SK-N-SH (cell line): ENCODE measurements around the gene NRCAM. TPM values are rescaled to one million over a fixed set of nuclear protein-coding genes. Genes with fewer than 3 reads are reported as not detected.
"Not testable (repeated sequence)": the region's sequence is repeated elsewhere in the genome, so short reads cannot be mapped to it uniquely, and the experiment has no call there.

Source experiments
- CTCF ChIA-PET: fragments of 300-600, 350-600 bp; formaldehyde crosslinking; extraction: SDS; loops from one replicate; lab custom pipeline; 2021; lab: Yijun Ruan, JAX
- POLR2A ChIA-PET: fragments of 350-600 bp; sonication (Branson Sonifier 250); formaldehyde crosslinking; extraction: SDS; loops from one replicate; lab custom pipeline; 2020; ENCODE audit warnings: antibody characterized with exemption, inconsistent platforms; lab: Yijun Ruan, JAX
- DNase-seq: peaks from one replicate; pipeline ENCODE4 v3.0.0; 2012
- H2AFZ ChIP-seq: fragments of 200-600 bp; sonication (generic); 2 replicates; pipeline ENCODE4 v1.8.1; 2016; ENCODE audit warnings: antibody characterized with exemption, mild to moderate bottlenecking, low read depth
- H3F3A ChIP-seq: fragments of 200-600 bp; sonication (generic); replicated peaks from 2 replicates; pipeline ENCODE3; 2016; ENCODE audit warnings: antibody characterized with exemption, mild to moderate bottlenecking; ENCODE audit not compliant: insufficient read depth
- H3K27ac ChIP-seq, 2 experiments: fragments of 200-500 bp in 1 of 2; fragments of 200-600 bp in 1 of 2; sonication (Bioruptor generic) in 1 of 2; sonication (generic), shearing (Covaris generic) in 1 of 2; 2 replicates each; pipeline versions ENCODE4 v1.5.1 to v1.6.1; 2014 to 2016; ENCODE audit warnings: low read depth in 2 of 2, inconsistent platforms in 1 of 2, low read length in 1 of 2, mild to moderate bottlenecking in 1 of 2, mixed read lengths in 1 of 2
- H3K27me3 ChIP-seq: fragments of 200-600 bp; sonication (generic), shearing (Covaris generic); 2 replicates; pipeline ENCODE4 v1.6.1; 2016; ENCODE audit warnings: mixed run types; ENCODE audit not compliant: insufficient read depth
- H3K36me3 ChIP-seq, 2 experiments: fragments of 200-500 bp in 1 of 2; fragments of 200-600 bp in 1 of 2; sonication (Bioruptor generic) in 1 of 2; sonication (generic) in 1 of 2; replicated peaks in 1 of 2; 2 replicates each; pipeline versions ENCODE3 to v1.5.1; 2014 to 2016; ENCODE audit warnings: low read length in 1 of 2, mild to moderate bottlenecking in 1 of 2; ENCODE audit not compliant: insufficient read depth in 2 of 2, control insufficient read depth in 1 of 2
- H3K4me1 ChIP-seq, 2 experiments: fragments of 200-500 bp in 1 of 2; fragments of 200-600 bp in 1 of 2; sonication (Bioruptor generic) in 1 of 2; sonication (generic), shearing (Covaris generic) in 1 of 2; 2 replicates each; pipeline versions ENCODE4 v1.5.1 to v1.6.1; 2014 to 2016; ENCODE audit warnings: low read depth in 1 of 2, low read length in 1 of 2, mixed run types in 1 of 2; ENCODE audit not compliant: insufficient read depth in 2 of 2, control insufficient read depth in 1 of 2
- H3K4me2 ChIP-seq: fragments of 200-600 bp; sonication (generic), shearing (Covaris generic); 2 replicates; pipeline ENCODE4 v1.6.1; 2017; ENCODE audit warnings: mixed run types
- H3K4me3 ChIP-seq, 2 experiments: fragments of 200-500 bp in 1 of 2; fragments of 200-600 bp in 1 of 2; sonication (Bioruptor generic) in 1 of 2; sonication (generic), shearing (Covaris generic) in 1 of 2; 2 replicates each; pipeline versions ENCODE4 v1.5.1 to v1.8.1; 2014 to 2016; ENCODE audit warnings: low read depth in 2 of 2, inconsistent platforms in 1 of 2, low read length in 1 of 2, mild to moderate bottlenecking in 1 of 2, mixed read lengths in 1 of 2, moderate library complexity in 1 of 2
- H3K79me2 ChIP-seq: fragments of 200-600 bp; sonication (generic); 2 replicates; pipeline ENCODE4 v1.8.1; 2017; ENCODE audit warnings: mild to moderate bottlenecking; ENCODE audit not compliant: insufficient read depth
- H3K9ac ChIP-seq: fragments of 200-600 bp; sonication (generic); 2 replicates; pipeline ENCODE4 v1.6.1; 2017; ENCODE audit warnings: mixed run types
- H3K9me2 ChIP-seq: fragments of 200-600 bp; sonication (generic); 2 replicates; pipeline ENCODE4 v1.6.1; 2017; ENCODE audit warnings: mixed run types
- H3K9me3 ChIP-seq: fragments of 200-600 bp; sonication (generic); 2 replicates; pipeline ENCODE4 v1.6.1; 2017; ENCODE audit warnings: mixed run types, mild to moderate bottlenecking, moderate library complexity
- H4K20me1 ChIP-seq: fragments of 200-600 bp; sonication (generic); 2 replicates; pipeline ENCODE4 v1.6.1; 2017; ENCODE audit warnings: mild to moderate bottlenecking, mixed run types; ENCODE audit not compliant: insufficient read depth
- ELF1 ChIP-seq: IDR thresholded peaks from 2 replicates; pipeline ENCODE4 v1.4.0; 2012
- EP300 ChIP-seq, 2 experiments: IDR thresholded peaks; 2 replicates each; pipeline versions ENCODE4 v1.4.0 to v1.6.1; 2012; ENCODE audit warnings: borderline replicate concordance in 1 of 2, low read depth in 1 of 2, low read length in 1 of 2
- EZH2phosphoT487 ChIP-seq: fragments of 200-600 bp; sonication (generic); IDR thresholded peaks from 2 replicates; pipeline ENCODE4 v1.6.1; 2017; ENCODE audit warnings: low read depth, mixed run types, mild to moderate bottlenecking, antibody characterized with exemption, moderate library complexity, borderline replicate concordance
- FOXJ3 ChIP-seq: sonication (generic); formaldehyde crosslinking; IDR thresholded peaks from 2 replicates; pipeline ENCODE4 v1.5.1; 2020; ENCODE audit warnings: mild to moderate bottlenecking, missing genetic modification reagents
- JUND ChIP-seq: IDR thresholded peaks from 2 replicates; pipeline ENCODE4 v1.4.0; 2012
- MXI1 ChIP-seq: IDR thresholded peaks from 2 replicates; pipeline ENCODE4 v1.6.1; 2012; ENCODE audit warnings: mild to moderate bottlenecking, low read depth, low read length, improper control_type of control experiment
- POLR2AphosphoS5 ChIP-seq: IDR thresholded peaks from 2 replicates; pipeline ENCODE4 v1.6.1; 2012; ENCODE audit warnings: low read depth, low read length
- RAD21 ChIP-seq: IDR thresholded peaks from 2 replicates; pipeline ENCODE4 v1.6.1; 2012; ENCODE audit warnings: mild to moderate bottlenecking, low read length
- RFX5 ChIP-seq: IDR thresholded peaks from 2 replicates; pipeline ENCODE4 v1.6.1; 2012; ENCODE audit warnings: mild to moderate bottlenecking, improper control_type of control experiment, low read length
- SMC3 ChIP-seq: IDR thresholded peaks from 2 replicates; pipeline ENCODE4 v1.6.1; 2012; ENCODE audit warnings: low read depth, low read length, improper control_type of control experiment
- TAF1 ChIP-seq: IDR thresholded peaks from 2 replicates; pipeline ENCODE4 v1.6.1; 2012; ENCODE audit warnings: low read depth, mild to moderate bottlenecking, low read length, moderate library complexity, borderline replicate concordance
- TCF12 ChIP-seq: IDR thresholded peaks from 2 replicates; pipeline ENCODE4 v1.4.0; 2012
- WGBS: methylation state at CpG from one replicate; pipeline ENCODE4 v1.1.6; 2017; ENCODE audit warnings: low lambda C conversion rate; 5-methylcytosine and 5-hydroxymethylcytosine counted together
- polyA plus RNA-seq, 3 experiments: library from polyadenylated mRNA; depleted of rRNA; stranded (reverse); fragments of >200 nt; gene quantifications; 2 replicates each; pipeline ENCODE4 v1.2.3, GENCODE V29; 2012
- TF ChIP-seq, protein P1 (sequence below): IDR thresholded peaks from 2 replicates; pipeline ENCODE4 v1.4.0; 2012; ENCODE audit warnings: low read depth, borderline replicate concordance
- TF ChIP-seq, protein P2 (sequence below): IDR thresholded peaks from 2 replicates; pipeline ENCODE4 v1.4.0; 2012; ENCODE audit warnings: low read depth
- TF ChIP-seq, protein P3 (sequence below): IDR thresholded peaks from 2 replicates; pipeline ENCODE4 v1.4.0; 2012; ENCODE audit warnings: low read depth, borderline replicate concordance

NRCAM gene
- polyA plus RNA-seq, 1 of the 3 experiments (the other 2 are of a cell fraction): 1.1 TPM

DNA sequence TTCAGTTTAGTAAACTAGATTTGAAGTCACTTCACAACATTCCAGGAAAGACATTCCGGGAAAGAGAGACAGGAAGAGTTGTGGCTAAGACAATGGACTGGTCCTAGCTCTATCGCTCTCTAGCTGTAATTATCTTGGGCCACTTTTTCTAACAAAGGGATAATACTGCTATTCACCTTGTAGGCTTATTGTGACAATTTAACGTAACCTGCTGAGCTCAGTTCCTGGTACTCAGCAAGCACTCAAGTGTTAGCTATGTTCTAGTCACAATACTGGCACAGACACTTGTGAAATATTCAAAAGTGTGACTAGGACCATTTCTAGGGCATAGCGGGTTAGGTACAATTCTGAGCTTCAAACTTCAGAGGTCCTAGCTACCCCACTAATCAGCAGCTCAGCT lies 12.0 kb upstream of the NRCAM start:
- 92% methylated on average over 4 of the region's 4 CpGs for WGBS
- TF ChIP-seq SMC3: no peak
- TF ChIP-seq, protein P1, sequence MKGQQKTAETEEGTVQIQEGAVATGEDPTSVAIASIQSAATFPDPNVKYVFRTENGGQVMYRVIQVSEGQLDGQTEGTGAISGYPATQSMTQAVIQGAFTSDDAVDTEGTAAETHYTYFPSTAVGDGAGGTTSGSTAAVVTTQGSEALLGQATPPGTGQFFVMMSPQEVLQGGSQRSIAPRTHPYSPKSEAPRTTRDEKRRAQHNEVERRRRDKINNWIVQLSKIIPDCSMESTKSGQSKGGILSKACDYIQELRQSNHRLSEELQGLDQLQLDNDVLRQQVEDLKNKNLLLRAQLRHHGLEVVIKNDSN: no peak
- no peak for TF ChIP-seq JUND
- TF ChIP-seq TAF1: no peak
- Histone ChIP-seq H3K9me3 (no peaks in the 10 kb centered on the region), H3K27ac (no peak overlapping the region), H3K4me1 (no peaks in the 10 kb centered on the region), H3K4me3 (no peak overlapping the region), H4K20me1 (no peaks in the 10 kb centered on the region), H2AFZ (no peak overlapping the region), H3K4me2 (no peak overlapping the region), H3K9ac (no peak overlapping the region), H3K9me2 (no peaks in the 10 kb centered on the region), H3F3A (no peaks in the 10 kb centered on the region), H3K79me2 (no peaks in the 10 kb centered on the region), H3K27me3 (no peaks in the 10 kb centered on the region), H3K36me3 (peaks cover 5 to 10% of the 10 kb centered on the region in 2 experiments)
- no peak for DNase-seq
- ChIA-PET CTCF (interaction anchor here (0.9 to 6.9 kb wide), 7 partner anchors 9 to 311 kb away, joined by 3 to 33 read pairs (median 4); no protein-coding TSS in a partner anchor), POLR2A (no interaction called here)

DNA sequence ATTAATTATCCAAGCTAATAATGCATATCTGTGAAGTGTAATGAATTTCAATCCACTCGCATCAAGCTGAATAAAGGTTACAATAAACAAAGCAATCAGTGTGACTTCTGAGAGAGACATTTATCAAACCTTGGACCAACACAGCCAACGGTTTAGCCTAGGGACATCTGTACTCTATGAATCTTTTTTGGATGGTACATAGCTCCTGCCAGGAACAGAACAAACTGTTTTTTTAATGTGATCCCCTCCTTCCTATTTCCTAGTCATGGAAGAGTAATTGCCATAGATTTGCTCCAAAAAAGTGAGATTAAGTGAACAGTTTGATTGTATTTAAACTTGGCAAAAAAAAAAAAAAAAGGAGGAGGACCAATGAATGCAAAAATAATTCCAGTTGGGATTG lies 11.2 kb upstream of the NRCAM start:
- no peak overlapping the region for H3K4me2 ChIP-seq
- no peaks in the 10 kb centered on the region for H3K9me2 ChIP-seq

DNA sequence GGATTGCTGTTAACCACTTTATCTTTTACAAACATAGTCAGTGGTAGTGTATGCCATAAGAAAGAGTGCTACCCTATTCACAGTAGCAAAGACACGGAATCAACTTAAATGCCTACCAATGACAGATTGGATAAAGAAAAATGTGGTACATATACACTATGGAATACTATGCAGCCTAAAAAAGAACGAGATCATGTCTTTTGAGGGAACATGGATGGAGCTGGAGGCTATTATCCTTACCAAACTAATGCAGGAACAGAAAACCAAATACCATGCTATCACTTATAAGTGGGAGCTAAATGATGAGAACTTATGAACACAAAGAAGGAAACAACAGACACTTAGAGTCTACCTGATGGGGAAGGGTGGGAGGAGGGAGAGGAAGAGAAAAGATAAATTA lies 10.1 kb upstream of the NRCAM start:
- H3K9me3 ChIP-seq, H3K4me3 ChIP-seq, POLR2A ChIA-PET, H3K27ac ChIP-seq, H2AFZ ChIP-seq, H3K36me3 ChIP-seq, H3K9ac ChIP-seq, H4K20me1 ChIP-seq, H3K4me2 ChIP-seq, H3K9me2 ChIP-seq, DNase-seq, H3K27me3 ChIP-seq, H3K79me2 ChIP-seq, H3F3A ChIP-seq, H3K4me1 ChIP-seq: not testable (repeated sequence)
- CTCF ChIA-PET: interaction anchor here (1.2 to 6.9 kb wide), 5 partner anchors 14 to 357 kb away, joined by 4 to 33 read pairs (median 4); no protein-coding TSS in a partner anchor
- 60% methylated on average over 2 of the region's 2 CpGs for WGBS

More for the DNA sequence above, 11.2 kb upstream of the NRCAM start:
- Histone ChIP-seq H3F3A (no peaks in the 10 kb centered on the region), H3K9me3 (no peaks in the 10 kb centered on the region), H4K20me1 (no peaks in the 10 kb centered on the region), H3K4me1 (no peaks in the 10 kb centered on the region), H3K9ac (no peak overlapping the region), H2AFZ (no peak overlapping the region), H3K36me3 (peaks cover 3 to 5% of the 10 kb centered on the region in 2 experiments), H3K27ac (no peak overlapping the region), H3K4me3 (no peak overlapping the region), H3K27me3 (no peaks in the 10 kb centered on the region)
- ChIA-PET CTCF (interaction anchor here (1.2 to 6.9 kb wide), 6 partner anchors 15 to 358 kb away, joined by 4 to 33 read pairs (median 4); no protein-coding TSS in a partner anchor), POLR2A (no interaction called here)
- 57% methylated on average over 2 of the region's 2 CpGs for WGBS
- TF ChIP-seq, protein P2, sequence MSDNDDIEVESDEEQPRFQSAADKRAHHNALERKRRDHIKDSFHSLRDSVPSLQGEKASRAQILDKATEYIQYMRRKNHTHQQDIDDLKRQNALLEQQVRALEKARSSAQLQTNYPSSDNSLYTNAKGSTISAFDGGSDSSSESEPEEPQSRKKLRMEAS: no peak
- no peak for TF ChIP-seq ELF1
- no peak for TF ChIP-seq EZH2phosphoT487
- TF ChIP-seq MXI1: no peak
- no peak for TF ChIP-seq RAD21
- no peak for TF ChIP-seq POLR2AphosphoS5
- no peak for TF ChIP-seq TCF12
- no peak for TF ChIP-seq FOXJ3 (CRISPR knock-in tag)
- TF ChIP-seq, protein P3, sequence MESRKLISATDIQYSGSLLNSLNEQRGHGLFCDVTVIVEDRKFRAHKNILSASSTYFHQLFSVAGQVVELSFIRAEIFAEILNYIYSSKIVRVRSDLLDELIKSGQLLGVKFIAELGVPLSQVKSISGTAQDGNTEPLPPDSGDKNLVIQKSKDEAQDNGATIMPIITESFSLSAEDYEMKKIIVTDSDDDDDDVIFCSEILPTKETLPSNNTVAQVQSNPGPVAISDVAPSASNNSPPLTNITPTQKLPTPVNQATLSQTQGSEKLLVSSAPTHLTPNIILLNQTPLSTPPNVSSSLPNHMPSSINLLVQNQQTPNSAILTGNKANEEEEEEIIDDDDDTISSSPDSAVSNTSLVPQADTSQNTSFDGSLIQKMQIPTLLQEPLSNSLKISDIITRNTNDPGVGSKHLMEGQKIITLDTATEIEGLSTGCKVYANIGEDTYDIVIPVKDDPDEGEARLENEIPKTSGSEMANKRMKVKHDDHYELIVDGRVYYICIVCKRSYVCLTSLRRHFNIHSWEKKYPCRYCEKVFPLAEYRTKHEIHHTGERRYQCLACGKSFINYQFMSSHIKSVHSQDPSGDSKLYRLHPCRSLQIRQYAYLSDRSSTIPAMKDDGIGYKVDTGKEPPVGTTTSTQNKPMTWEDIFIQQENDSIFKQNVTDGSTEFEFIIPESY: no peak
- TF ChIP-seq RFX5: no peak
- TF ChIP-seq SMC3: no peak
- no peak for TF ChIP-seq EP300 (IDR thresholded peaks at IDR 0.05; ENCODE audit: borderline replicate concordance in 1 of 2, low read depth in 1 of 2, low read length in 1 of 2)
- no peak for TF ChIP-seq TAF1
- TF ChIP-seq, all 33 proteins: peak for 0
- no peak for DNase-seq
- H3K79me2 ChIP-seq: no peaks in the 10 kb centered on the region
